NB4 (cell line): ENCODE measurements around the gene GRID1.
"Not testable (repeated sequence)": the region's sequence is repeated elsewhere in the genome, so short reads cannot be mapped to it uniquely, and the experiment has no call there.

Experiments used
- DNase-seq: peaks from one replicate; pipeline ENCODE4 v3.0.0; 2010; ENCODE audit warnings: low read depth
- H3K4me3 ChIP-seq: one replicate; pipeline ENCODE4 v1.5.1; 2011; ENCODE audit warnings: mild to moderate bottlenecking, low read depth, low read length, moderate library complexity
- MYC ChIP-seq: IDR thresholded peaks from 2 replicates; pipeline ENCODE4 v1.6.1; 2011; ENCODE audit warnings: low read depth, low read length
- POLR2A ChIP-seq: IDR thresholded peaks from 2 replicates; pipeline ENCODE4 v1.6.1; 2011; ENCODE audit warnings: mild to moderate bottlenecking; ENCODE audit not compliant: insufficient read length; ENCODE audit errors: extremely low read depth
- TF ChIP-seq, protein P1 (sequence below): IDR thresholded peaks from 2 replicates; pipeline ENCODE4 v1.6.1; 2011; ENCODE audit warnings: low read depth, low read length
- TF ChIP-seq, protein P2 (sequence below): IDR thresholded peaks from one replicate; pipeline ENCODE4 v1.5.1; 2012; ENCODE audit warnings: low read depth, low read length

GRID1 gene

DNA sequence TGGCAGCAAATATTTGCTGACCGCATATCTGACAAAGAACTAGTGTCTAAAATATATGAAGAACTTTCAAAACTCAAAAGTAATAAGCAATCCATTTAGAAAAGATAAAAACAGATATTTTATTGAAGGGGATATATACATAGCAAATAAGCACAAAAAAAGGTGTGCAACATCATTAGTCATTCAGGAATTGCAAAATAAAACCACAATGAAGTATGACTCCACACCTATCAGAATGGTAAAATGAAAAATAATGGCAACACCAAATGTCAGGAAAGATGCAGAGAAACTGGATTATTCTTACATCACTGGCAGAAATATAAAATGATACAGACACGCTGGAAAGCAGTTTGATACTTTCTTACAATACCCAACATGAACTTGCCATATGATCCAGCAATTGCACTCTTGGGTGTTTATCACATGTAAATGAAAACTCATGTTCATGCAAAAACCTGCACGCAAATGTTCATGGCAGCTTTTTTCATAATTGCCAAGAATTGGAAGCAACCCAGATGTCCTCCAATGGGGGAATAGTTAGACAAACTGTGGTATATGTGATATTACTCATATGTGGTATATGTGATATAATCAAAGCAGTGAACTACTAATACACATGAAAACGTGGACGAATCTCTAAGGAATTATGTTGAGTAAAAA, 645.5 kb downstream of the GRID1 start:
- no peak overlapping the region for H3K4me3 ChIP-seq
- TF ChIP-seq POLR2A (no peak), MYC (no peak)
- TF ChIP-seq, protein P1, sequence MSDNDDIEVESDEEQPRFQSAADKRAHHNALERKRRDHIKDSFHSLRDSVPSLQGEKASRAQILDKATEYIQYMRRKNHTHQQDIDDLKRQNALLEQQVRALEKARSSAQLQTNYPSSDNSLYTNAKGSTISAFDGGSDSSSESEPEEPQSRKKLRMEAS: no peak
- TF ChIP-seq, protein P2, sequence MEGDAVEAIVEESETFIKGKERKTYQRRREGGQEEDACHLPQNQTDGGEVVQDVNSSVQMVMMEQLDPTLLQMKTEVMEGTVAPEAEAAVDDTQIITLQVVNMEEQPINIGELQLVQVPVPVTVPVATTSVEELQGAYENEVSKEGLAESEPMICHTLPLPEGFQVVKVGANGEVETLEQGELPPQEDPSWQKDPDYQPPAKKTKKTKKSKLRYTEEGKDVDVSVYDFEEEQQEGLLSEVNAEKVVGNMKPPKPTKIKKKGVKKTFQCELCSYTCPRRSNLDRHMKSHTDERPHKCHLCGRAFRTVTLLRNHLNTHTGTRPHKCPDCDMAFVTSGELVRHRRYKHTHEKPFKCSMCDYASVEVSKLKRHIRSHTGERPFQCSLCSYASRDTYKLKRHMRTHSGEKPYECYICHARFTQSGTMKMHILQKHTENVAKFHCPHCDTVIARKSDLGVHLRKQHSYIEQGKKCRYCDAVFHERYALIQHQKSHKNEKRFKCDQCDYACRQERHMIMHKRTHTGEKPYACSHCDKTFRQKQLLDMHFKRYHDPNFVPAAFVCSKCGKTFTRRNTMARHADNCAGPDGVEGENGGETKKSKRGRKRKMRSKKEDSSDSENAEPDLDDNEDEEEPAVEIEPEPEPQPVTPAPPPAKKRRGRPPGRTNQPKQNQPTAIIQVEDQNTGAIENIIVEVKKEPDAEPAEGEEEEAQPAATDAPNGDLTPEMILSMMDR: no peak
- no peak for DNase-seq

DNA sequence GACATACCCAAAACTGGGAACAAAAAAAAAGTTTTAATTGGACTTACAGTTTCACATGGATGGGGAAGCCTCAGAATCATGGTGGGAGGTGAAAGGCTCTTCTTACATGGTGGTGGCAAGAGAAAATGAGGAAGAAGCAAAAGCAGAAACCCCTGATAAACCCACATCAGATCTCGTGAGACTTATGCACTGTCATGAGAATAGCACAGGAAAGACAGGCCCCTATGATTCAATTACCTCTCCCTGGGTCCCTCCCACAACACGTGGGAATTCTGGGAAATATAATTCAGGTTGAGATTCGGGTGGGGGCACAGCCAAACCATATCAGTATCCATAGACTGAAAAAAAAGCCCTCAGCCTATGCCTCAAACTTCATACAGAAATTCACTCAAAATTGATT, 647.2 kb downstream of the GRID1 start:
- TF ChIP-seq POLR2A (no peak), MYC (no peak)
- TF ChIP-seq, protein P2: no peak
- TF ChIP-seq, protein P1: no peak
- DNase-seq: peak; percentile 10
- H3K4me3 ChIP-seq: no peak overlapping the region

DNA sequence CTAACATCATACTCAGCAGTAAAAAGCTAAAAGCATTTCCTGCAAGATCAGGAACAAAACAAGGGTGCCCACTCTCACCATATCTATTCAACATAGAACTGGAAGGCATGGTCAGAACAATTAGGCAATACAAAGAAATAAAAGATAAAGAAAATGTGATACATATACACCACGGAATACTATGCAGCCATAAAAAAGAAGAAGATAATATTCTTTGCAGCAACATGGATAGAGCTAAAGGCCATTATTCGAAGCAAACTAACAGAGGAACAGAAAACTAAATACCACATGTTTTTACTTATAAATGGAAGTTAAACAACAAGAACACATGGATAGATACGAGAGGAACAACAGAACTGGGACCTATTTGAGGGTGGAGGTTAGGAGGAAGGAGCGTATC, 652.7 kb downstream of the GRID1 start:
- no peak overlapping the region for H3K4me3 ChIP-seq
- TF ChIP-seq, protein P2: no peak
- TF ChIP-seq POLR2A (no peak), MYC (no peak)
- TF ChIP-seq, protein P1: no peak
- no peak for DNase-seq

DNA sequence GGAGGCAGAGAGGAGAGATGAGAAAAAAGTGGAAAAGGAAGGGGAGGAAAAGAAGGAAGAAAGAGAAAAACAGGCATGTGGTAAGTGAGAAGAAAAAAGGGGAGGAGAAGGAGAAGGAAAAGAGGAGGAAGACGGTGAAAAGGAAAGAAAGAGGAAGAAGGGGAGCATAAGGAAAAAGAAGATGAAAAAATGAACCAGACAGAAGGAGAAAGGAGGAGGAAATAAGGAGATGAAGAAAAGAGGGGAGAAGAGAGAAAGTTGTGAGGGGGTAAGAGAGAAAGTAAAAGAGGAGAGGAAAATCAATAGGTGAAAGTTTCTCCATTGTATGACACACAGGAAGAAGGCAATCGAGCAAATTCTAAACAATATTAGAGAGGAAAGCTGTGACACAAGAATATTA, 663.8 kb downstream of the GRID1 start:
- DNase-seq: no peak
- no peak overlapping the region for H3K4me3 ChIP-seq
- TF ChIP-seq, protein P2: no peak
- no peak for TF ChIP-seq POLR2A
- TF ChIP-seq, protein P1: no peak
- TF ChIP-seq MYC: no peak

DNA sequence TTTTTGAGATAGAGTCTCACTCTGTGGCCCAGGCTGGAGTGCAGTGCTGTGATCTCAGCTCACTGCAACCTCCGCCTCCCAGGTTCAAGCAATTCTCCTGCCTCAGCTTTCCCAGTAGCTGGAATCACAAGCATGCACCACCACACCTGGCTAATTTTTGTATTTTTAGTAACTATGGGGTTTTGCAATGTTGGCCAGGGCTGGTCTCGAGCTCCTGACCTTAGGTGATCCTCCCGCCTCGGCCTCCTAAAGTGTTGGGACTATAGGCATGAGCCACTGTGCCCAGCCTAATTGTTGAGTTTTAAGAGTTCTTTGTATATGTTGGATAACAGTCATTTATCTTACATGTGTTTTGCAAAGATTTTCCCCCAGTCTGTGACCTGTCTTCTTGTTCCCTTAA, 667.5 kb downstream of the GRID1 start:
- DNase-seq: not testable (repeated sequence)

DNA sequence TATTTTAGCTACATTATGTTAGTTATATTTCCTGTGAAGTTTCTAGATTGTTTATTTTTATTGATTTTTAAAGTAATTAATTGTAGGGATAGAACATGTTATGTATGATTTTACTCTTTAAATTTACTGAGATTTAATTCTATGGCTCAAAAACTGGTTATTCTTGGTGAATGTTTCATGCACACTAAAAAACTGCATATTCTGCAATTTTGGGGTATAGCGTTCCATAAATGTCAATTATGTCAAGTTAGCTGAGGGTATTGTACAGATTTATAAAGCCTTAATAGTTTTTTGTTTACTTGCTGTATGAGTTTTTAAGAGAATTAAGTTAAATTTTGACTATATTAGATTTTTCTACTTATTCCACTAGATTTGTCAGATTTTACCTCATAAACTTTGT, 669.7 kb downstream of the GRID1 start:
- H3K4me3 ChIP-seq: no peak overlapping the region
- no peak for TF ChIP-seq POLR2A
- TF ChIP-seq, protein P2: no peak
- TF ChIP-seq, protein P1: no peak
- no peak for TF ChIP-seq MYC
- DNase-seq: no peak

More for the DNA sequence above, 667.5 kb downstream of the GRID1 start:
- H3K4me3 ChIP-seq: not testable (repeated sequence)
